Head of caudate nucleus (tissue), 42 donors: ENCODE results near the gene SYNPO2.

Experiments
- DNase-seq, 42 donors: peaks; one replicate each; pipeline versions ENCODE4 v3.0.0 to v3.0.0-alpha.2; 2020 to 2021; ENCODE audit warnings: mixed read lengths in 7 of 42
- intact Hi-C: fragments of 100-400 bp; cut with DNase I; formaldehyde crosslinking; loops from one replicate; pipeline ENCODE4 v1.15.0; 2022

SYNPO2 gene

DNA sequence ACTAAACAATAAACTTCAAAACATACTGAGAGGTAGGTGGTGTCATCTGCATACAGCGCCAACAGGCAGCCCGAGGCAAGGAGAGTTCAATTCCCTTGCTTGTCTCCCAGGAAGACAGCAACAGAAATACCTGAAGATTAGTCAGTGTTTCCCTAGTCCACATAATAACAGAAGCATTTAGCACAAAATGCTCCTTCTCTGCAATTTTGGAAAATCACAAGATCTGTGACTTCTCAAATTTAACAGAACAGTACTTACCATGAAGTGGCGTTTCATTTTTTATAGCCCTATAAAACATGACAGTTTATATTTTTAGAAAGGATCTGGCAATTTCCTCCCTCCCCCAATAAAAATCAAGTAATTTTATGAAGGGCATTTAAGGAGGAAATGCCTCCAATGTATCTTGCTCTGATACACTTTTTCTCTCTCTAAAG, 179.9 kb downstream of the SYNPO2 start:
- DNase-seq, result no peak
- intact Hi-C loops, result no loop called here

GRCh38 chr4:119070301-119070700, 181.6 kb downstream of the SYNPO2 start:
- no peak for DNase-seq
- intact Hi-C loops, result no loop called here

DNA sequence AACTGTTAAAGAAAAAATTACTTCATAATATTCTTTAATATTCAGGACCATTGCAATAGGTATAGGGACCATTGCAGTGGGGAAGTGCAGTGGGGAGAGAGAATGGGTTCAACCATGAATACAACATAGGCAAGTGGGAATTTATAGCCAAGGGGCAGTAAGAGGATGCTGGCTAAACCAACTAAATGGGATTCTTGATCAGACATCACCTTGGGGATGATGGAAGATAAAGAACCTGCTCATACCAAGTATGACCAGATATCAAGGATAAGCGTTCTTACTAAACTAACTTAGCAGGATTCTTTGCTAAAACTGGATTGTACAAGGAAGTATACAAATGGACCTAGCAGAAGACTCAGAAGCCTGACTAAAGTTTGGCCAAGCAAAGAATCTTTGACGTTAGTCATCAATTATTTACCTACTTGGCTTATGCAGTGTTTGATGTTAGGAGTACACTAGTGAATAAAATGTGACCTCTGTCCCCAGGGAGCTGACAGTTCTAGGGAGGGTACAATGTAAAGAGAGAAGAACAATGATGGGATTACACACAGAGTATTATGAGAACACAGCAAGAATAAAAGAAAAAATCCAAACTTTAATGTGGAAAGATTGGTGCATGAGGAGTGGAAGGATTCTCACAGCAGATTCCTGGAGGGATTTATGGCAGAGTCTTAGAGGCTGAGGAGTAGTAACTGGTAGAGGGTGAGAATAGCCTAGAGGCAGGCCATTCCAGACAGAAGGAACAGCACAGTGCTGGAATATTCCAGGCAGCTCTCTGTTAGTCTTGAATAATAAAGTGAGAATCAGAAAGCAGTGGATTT, 192.3 kb downstream of the SYNPO2 start:
- intact Hi-C loops, result no loop called here
- DNase-seq, result no peak

GRCh38 chr4:119081542-119081859, 192.8 kb downstream of the SYNPO2 start:
- no peak for DNase-seq
- intact Hi-C loops, result no loop called here

- no peak for DNase-seq
- intact Hi-C loops, result no loop called here
Measured at GRCh38 chr4:119081943-119082342, 193.3 kb downstream of the SYNPO2 start.

- intact Hi-C loops, result no loop called here
- no peak for DNase-seq
Measured at GRCh38 chr4:119082661-119083060, 194.0 kb downstream of the SYNPO2 start.

GRCh38 chr4:119084513-119084912, 195.9 kb downstream of the SYNPO2 start:
- no peak for DNase-seq
- intact Hi-C loops, result no loop called here

DNA sequence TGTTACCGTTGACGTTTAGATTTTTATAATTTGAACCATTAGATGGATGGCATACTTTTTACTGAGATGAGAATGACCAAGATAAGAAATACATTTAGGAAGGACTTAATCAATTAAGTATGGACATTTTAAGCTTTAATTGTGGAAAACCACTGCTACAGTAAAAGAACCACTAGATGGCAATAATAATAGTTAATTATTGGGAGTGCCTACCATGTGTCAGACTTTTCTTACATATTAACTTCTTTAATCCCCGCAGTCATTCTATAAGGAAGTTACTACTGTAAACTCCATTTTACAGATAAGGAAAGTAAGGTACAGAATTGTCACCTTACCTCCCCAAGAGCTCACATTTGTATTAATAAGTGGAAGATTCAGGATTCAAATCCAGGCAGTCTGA, 198.5 kb downstream of the SYNPO2 start:
- intact Hi-C loops, result no loop called here
- DNase-seq, result no peak

GRCh38 chr4:119087656-119088055, 199.0 kb downstream of the SYNPO2 start:
- intact Hi-C loops, result no loop called here
- no peak for DNase-seq

DNA sequence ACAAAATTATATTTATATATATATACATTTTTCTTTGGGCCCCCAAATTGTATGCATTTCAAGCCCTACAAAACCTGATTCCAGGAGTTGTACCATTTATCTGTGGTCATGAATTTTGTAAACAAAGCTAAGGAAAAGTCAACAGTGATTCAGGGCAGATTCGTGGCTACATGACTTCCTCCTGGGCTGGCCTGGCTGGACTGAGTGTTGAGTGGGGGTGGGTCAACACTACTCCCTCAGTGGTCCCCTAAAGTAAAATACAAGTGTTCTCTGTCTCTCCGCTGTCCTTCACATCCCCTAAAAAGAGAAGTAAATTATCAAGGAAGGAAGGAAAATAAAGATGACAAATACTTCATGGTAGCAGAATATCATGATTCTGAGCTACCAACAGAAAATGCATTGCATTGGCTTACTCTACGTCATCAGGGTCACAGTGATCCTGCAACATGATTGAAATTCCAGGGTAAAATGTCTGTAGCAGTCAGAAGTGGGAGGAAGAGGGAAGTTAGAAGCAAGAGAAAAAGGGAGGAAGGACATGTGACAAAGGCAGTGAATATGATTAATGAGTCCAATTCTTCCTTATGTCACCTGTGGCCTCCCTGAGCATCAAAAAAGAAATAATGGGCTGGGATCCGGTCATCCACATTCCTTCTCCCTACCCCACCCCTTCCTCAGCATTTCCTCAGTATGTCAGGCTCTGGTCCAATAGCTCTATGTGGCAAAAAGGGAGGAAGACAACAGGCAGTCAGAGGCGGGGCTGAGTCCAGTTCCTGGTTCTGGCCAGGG, 204.6 kb downstream of the SYNPO2 start:
- DNase-seq, result no peak
- intact Hi-C loops, result no loop called here

- intact Hi-C loops, result no loop called here
Measured at GRCh38 chr4:119097282-119097900, 208.7 kb downstream of the SYNPO2 start.

DNA sequence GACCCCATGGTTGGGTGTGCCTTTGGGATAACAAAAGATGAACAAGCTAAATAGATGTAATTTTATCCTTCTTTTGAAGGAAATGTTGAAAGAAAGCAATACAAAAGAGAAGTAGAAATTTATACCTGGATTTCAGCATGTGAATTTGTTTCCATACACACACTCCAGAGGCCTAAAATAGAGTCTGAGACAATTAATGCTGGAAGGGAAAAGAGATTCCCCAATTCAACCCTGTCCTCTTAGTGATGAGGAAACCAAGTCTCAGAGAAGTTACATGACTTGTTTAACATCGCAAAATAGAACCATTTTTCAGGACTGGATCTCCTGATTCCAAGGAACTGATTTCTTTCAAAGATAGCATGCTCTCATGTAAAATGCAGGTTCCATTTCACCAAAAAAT, 209.7 kb downstream of the SYNPO2 start:
- DNase-seq, result no peak
- intact Hi-C loops, result no loop called here

More at GRCh38 chr4:119097282-119097900, 208.7 kb downstream of the SYNPO2 start:
- DNase-seq, result no peak

GRCh38 chr4:119099227-119099810, 210.7 kb downstream of the SYNPO2 start:
- DNase-seq, result no peak

GRCh38 chr4:119100655-119101054, 212.0 kb downstream of the SYNPO2 start:
- DNase-seq, result no peak
- intact Hi-C loops, result no loop called here

More at GRCh38 chr4:119099227-119099810, 210.7 kb downstream of the SYNPO2 start:
- intact Hi-C loops, result no loop called here

- intact Hi-C loops, result no loop called here
- DNase-seq, result no peak
Measured at GRCh38 chr4:119103263-119103662, 214.6 kb downstream of the SYNPO2 start.

GRCh38 chr4:119104644-119105273, 216.1 kb downstream of the SYNPO2 start:
- no peak for DNase-seq
- intact Hi-C loops, result no loop called here

DNA sequence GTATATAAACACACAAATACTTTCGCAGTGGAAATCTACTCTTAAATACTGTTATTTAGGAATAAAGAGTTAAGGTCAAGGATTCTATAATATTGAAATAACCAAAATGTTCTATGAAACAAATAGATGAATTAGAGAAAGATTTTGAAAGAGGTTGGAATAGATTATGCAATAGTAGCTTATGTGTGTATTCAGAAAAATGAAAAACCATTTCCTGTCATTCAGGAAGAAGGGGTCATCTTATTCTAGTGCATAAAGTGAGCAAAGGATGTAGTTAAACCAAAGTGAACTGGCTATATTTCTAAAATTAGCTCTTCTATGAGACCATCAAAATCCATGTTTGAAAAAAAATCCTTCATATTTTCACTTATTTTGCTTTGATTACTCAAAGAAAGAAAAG, 217.0 kb downstream of the SYNPO2 start:
- intact Hi-C loops, result no loop called here

DNA sequence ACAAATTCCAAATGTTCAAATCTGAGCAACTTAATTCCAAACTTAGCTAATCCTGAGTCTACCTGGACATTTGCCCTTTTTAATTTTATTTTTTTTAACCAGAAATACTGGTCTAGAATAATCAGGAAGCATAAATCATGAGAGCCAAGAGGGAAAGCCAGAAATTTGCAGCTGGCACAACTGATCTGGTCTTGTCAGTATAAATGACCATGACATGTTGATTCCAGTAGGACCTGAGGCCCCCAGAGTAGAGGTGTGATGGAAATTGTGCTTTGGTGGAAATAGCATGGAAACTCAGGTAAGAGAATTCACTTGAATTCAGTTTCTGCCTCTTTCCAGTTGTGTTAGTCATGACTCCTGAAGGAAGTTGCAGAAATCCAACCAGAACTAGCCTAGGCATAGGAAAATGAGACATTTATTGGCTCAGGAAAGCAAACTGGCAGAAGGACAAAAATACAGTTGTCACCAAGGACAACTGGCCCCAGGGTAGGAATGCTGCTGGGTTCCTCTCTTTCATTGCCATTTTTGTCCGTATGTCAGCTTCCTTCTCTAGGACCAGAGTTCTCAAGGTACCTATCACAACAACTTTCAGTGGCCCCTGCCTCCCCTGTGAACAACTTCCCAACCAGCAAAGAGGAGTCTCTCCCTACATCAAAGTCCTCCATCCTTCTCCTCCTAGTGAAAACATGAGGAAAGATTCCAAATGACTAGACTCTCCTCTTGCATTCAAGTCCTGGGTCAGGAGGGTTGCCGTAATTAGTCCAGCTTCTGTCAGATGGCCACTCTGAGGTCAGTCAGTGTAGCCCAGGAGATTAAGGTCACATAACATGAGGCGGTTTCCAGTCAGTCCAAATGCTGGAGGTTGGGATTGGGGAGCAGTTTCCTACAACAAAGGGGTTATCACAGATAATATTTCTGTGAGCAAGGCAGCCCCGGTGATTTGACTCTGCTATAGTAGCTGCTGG, 217.7 kb downstream of the SYNPO2 start:
- intact Hi-C loops, result no loop called here
- DNase-seq, result no peak

More for the DNA sequence above, 217.0 kb downstream of the SYNPO2 start:
- no peak for DNase-seq
